G401 (cell line): ENCODE measurements around the gene KCNQ4. TPM values are rescaled to one million over a fixed set of nuclear protein-coding genes. Genes with fewer than 3 reads are reported as not detected.

Source experiments
- DNase-seq: peaks from one replicate; pipeline ENCODE4 v3.0.0-alpha.2; 2015; ENCODE audit warnings: low spot score
- in situ Hi-C: cut with HindIII; loops from 2 replicates; pipeline ENCODE4 v1.10.0; 2016; ENCODE audit warnings: low sequenced_read_pairs, mixed read lengths
- total RNA-seq: library from RNA; depleted of rRNA; stranded (reverse); fragments of >200 nt; shearing (Covaris generic); gene quantifications from 2 replicates; pipeline ENCODE4 v1.2.3, GENCODE V29; 2014

KCNQ4 gene
- total RNA-seq, 1 experiment from 2014 or later = 0.61 TPM

GRCh38 chr1:40753142-40753882 lies 30.3 kb upstream of the KCNQ4 start:
- in situ Hi-C loops = no loop called here

DNA sequence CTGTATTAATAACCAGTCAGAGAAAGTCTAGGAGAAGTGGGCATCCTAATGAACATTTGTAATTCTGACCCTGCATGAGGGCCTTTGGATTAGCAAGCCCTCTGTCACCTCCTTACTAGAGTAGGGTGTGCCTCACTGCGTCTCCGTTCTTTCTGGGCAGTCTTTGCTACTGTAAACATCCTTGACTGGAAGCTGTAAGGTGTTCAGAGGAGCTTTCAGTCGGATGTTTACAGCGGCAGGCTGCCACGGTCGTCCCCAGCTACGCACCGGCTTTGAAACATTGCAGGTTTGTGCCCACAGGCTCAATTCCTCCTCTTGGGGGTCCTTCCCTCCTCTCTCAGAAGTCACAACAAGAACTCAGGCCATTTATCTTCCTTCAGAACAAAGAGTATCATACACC lies 29.4 kb upstream of the KCNQ4 start:
- no peak for DNase-seq
- in situ Hi-C loops = no loop called here

More at GRCh38 chr1:40753142-40753882, 30.3 kb upstream of the KCNQ4 start:
- DNase-seq = no peak

DNA sequence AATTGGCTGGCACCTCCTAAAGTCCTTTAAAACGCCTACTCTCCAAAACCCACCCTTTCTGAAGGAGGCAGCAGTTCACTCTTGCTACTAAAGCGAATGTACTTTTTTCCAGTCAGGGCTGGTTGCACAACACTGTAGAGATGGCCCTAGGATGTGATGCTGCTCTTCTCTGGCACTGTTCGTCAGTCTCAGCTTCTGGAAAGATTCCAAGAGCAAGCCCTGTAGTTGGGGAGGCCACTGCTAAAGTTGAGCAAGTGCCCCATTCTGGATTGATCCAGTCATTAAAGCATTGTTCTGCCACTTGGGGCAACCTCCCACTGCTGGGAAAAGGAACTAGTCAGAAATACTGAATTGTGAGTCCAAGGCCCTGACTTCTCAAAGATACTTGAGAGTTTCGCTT lies 28.5 kb upstream of the KCNQ4 start:
- in situ Hi-C loops = no loop called here
- no peak for DNase-seq

DNA sequence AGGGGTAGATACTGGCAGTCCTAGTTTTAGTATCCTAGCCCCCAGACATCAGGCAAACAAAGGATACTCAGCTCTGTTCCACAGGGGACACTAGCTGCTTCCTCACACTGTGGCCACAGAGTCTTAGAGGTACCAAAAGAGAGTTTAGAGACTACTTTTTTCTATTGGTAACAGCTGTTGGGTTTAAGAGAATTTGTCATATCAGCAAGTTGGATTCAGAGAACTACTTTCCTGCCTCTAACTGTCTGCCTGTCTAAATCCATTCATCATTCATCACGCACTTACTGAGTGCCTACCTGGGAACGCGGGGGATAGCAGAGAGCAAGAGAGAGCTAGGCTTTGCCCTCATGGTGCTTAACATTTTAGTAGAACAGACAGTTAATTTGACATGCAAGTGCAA lies 27.1 kb upstream of the KCNQ4 start:
- DNase-seq = no peak
- in situ Hi-C loops = no loop called here

GRCh38 chr1:40757084-40757483 lies 26.5 kb upstream of the KCNQ4 start:
- no peak for DNase-seq
- in situ Hi-C loops = no loop called here

GRCh38 chr1:40758004-40758403 lies 25.6 kb upstream of the KCNQ4 start:
- in situ Hi-C loops = no loop called here
- DNase-seq = no peak

GRCh38 chr1:40758578-40759343 lies 24.8 kb upstream of the KCNQ4 start:
- DNase-seq = no peak
- in situ Hi-C loops = no loop called here

GRCh38 chr1:40760984-40761383 lies 22.6 kb upstream of the KCNQ4 start:
- in situ Hi-C loops = loop anchor here (10.0 kb wide), 1 partner anchor 156 kb away; no protein-coding TSS in a partner anchor
- DNase-seq = no peak

GRCh38 chr1:40762144-40762923 lies 21.3 kb upstream of the KCNQ4 start:
- in situ Hi-C loops = loop anchor here (10.0 kb wide), 1 partner anchor 158 kb away; no protein-coding TSS in a partner anchor
- peak; percentile 79 for DNase-seq

DNA sequence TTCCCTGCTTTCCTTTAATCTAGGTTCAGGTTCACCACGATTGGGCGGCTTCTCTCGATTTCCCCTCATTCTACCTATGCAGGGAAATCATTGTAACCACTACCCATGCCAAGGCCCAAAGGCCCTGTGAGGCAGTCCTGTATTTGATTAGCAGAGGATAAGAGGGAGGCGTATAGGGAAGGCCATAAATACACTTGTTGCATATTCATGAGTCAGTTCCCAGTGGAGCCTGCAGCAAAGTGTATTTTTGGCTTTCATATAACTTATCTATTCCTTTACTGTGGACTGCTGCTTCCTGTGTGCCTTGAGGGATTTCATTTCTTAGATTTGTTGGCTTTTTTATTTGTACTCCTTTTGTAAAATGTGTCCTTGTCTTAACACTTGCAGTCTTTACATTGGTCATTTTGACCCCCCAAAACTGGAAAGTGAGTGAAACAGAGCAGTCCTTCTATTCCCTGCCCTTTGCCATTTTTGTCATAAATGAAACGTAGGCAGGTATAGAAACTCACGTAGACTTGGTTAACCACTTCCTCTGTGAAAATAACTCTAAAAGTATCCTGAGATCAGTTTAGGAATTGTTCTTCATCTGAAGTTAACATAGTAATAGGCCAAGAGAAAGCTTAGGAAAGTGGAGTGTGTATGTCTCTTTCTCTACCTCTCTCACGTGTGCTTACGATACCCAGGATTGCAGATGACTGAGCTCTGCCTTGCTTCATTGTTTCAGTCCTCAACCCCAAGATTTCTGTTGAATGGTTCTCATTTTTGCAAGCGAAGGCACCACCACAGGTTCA lies 19.6 kb upstream of the KCNQ4 start:
- in situ Hi-C loops = loop anchor here (10.0 kb wide), 1 partner anchor 159 kb away; no protein-coding TSS in a partner anchor
- no peak for DNase-seq

DNA sequence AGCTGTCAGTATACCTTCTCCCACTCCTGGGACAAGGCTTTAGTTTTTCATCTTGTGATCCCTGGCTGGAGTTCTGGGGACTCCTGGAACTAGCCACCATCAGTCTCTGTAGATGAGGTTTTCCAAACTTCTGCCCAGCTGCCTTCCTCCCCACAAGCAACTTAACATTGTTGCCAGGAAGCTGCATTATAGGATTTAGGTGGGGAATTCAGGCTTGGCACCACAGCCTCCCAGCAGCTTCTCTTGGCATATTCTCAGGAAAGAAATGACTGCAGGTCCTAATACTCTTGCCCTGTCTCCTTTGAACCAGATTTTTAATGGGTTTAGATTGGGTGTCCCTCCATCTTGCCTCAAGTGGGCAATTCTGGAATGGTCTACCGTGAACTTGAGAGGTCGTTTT lies 18.6 kb upstream of the KCNQ4 start:
- in situ Hi-C loops = loop anchor here (5.0 to 10.0 kb wide), 2 partner anchors 87 to 160 kb away; no protein-coding TSS in a partner anchor
- no peak for DNase-seq

GRCh38 chr1:40766017-40766416 lies 17.6 kb upstream of the KCNQ4 start:
- in situ Hi-C loops = loop anchor here (5.0 to 10.0 kb wide), 2 partner anchors 86 to 161 kb away; no protein-coding TSS in a partner anchor
- DNase-seq = no peak

DNA sequence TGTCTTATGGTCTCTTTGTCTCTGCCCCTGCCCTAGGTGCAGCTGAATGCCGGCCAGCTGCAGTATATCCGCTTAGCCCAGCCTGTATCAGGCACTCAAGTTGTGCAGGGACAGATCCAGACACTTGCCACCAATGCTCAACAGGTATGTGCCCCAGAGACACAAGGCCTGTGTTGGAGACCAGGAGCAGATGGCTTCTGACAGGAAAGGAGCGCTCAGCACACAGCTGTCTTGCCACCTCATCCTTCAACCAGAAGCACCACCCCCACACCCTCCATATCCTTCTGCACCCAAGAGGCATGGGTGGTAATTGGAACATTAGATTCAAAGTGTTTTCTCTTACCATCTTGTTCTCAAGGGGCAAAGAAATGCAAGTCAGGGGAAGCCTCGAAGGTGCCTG lies 17.0 kb upstream of the KCNQ4 start:
- no peak for DNase-seq
- in situ Hi-C loops = loop anchor here (5.0 to 10.0 kb wide), 2 partner anchors 86 to 162 kb away; no protein-coding TSS in a partner anchor

- in situ Hi-C loops = loop anchor here (5.0 to 10.0 kb wide), 2 partner anchors 84 to 164 kb away; no protein-coding TSS in a partner anchor
- no peak for DNase-seq
These were observed 15.2 kb upstream of the KCNQ4 start for GRCh38 chr1:40768146-40768990.

- DNase-seq = no peak
- in situ Hi-C loops = loop anchor here (5.0 to 10.0 kb wide), 2 partner anchors 82 to 165 kb away; no protein-coding TSS in a partner anchor
These were observed 13.8 kb upstream of the KCNQ4 start for GRCh38 chr1:40769815-40770214.

GRCh38 chr1:40770296-40771070 lies 13.1 kb upstream of the KCNQ4 start:
- DNase-seq = no peak
- in situ Hi-C loops = no loop called here
